Brain microvascular endothelial cell (primary cell): ENCODE data around the gene ADARB1.

ENCODE experiments used
- DNase-seq: peaks from one replicate; pipeline ENCODE4 v3.0.0-alpha.2; 2020
- H3K27ac ChIP-seq: fragments of 250-450 bp; sonication (Bioruptor Pico); 2 replicates; pipeline ENCODE4 v1.5.1; 2020; ENCODE audit warnings: mild to moderate bottlenecking, moderate library complexity
- H3K27me3 ChIP-seq: fragments of 250-450 bp; sonication (Bioruptor Pico); replicated peaks from 2 replicates; pipeline ENCODE4 v1.5.1; 2020; ENCODE audit warnings: mild to moderate bottlenecking
- H3K36me3 ChIP-seq: fragments of 250-450 bp; sonication (Bioruptor Pico); replicated peaks from 2 replicates; pipeline ENCODE4 v1.5.1; 2020; ENCODE audit warnings: mild to moderate bottlenecking
- H3K4me3 ChIP-seq: 2 replicates; pipeline ENCODE4 v1.5.1; 2011; ENCODE audit warnings: low read depth, mild to moderate bottlenecking, control low read depth, low read length, moderate library complexity
- in situ Hi-C: cut with HindIII; loops from 2 replicates; pipeline ENCODE4 v1.10.0; 2017; ENCODE audit warnings: low sequenced_read_pairs, low pct_ligation_motif_present
- TF ChIP-seq, protein P1 (sequence below): IDR thresholded peaks from 2 replicates; pipeline ENCODE4 v1.5.1; 2011; ENCODE audit warnings: low read depth, mild to moderate bottlenecking, moderate library complexity, low read length, control low read depth, inconsistent platforms; ENCODE audit errors: missing control alignments

ADARB1 gene

DNA sequence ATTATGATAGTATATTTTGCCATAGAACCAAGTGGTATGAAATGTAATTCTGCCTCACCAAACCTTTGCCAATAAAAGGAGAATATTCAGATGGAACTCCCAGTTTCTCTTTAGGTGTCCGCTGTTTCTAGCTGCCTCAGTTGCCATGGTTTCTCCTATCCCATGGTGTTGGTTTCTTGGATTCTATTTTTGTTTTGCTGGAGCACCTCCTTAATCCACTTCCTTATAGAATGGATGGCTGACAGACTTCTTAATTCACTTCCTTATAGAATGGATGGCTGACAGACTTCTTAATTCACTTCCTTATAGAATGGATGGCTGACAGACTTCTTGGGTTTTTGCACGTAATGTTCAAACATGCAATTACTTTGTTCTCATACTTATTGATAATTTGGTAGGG lies 43.7 kb downstream of the ADARB1 start:
- DNase-seq = no peak
- Histone ChIP-seq H3K27ac (no peak overlapping the region), H3K36me3 (peaks cover 7% of the 10 kb centered on the region), H3K27me3 (no peaks in the 10 kb centered on the region), H3K4me3 (no peak overlapping the region)
- in situ Hi-C loops = no loop called here
- TF ChIP-seq, protein P1, sequence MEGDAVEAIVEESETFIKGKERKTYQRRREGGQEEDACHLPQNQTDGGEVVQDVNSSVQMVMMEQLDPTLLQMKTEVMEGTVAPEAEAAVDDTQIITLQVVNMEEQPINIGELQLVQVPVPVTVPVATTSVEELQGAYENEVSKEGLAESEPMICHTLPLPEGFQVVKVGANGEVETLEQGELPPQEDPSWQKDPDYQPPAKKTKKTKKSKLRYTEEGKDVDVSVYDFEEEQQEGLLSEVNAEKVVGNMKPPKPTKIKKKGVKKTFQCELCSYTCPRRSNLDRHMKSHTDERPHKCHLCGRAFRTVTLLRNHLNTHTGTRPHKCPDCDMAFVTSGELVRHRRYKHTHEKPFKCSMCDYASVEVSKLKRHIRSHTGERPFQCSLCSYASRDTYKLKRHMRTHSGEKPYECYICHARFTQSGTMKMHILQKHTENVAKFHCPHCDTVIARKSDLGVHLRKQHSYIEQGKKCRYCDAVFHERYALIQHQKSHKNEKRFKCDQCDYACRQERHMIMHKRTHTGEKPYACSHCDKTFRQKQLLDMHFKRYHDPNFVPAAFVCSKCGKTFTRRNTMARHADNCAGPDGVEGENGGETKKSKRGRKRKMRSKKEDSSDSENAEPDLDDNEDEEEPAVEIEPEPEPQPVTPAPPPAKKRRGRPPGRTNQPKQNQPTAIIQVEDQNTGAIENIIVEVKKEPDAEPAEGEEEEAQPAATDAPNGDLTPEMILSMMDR = no peak

DNA sequence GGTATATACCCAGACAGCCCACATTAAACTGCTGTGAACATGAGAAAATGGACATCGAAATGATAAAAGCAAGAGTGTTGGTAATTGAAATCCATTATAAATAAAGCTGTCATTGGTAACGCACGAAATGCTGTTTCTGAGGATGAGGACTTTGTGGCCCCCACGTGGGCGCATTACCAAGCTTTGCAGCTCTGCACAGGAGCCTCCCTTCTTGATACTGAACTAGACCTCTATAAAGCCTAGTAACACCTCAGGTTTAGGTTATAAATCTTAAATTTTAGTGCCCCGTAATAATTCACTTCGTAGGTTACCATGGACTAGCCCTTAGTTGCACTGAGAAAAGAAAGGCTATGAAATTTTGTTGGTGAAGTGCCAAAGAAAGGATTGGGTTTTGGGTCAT lies 45.4 kb downstream of the ADARB1 start:
- H3K36me3 ChIP-seq = peaks cover 7% of the 10 kb centered on the region
- DNase-seq = no peak
- TF ChIP-seq, protein P1 = no peak
- no peak overlapping the region for H3K27ac ChIP-seq
- in situ Hi-C loops = no loop called here
- no peak overlapping the region for H3K4me3 ChIP-seq
- H3K27me3 ChIP-seq = no peaks in the 10 kb centered on the region

DNA sequence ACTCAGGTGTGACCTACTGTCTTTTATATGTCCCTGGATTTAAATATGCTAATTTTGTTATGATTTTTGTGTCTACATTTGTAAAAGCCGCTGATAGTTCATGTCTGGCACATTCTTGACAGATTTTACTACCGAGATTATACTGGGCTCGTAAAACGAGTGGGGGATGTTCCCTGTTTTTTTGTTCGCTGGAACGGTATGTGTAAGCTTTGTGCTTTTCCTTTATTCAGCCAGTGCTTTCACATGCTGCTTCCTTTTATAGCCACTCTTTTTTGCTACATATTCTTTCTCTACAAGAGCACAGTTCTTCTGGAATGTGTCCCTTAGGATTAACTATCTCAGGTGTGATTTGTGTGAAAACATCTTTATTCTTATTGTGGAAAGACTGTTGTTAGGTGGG lies 46.6 kb downstream of the ADARB1 start:
- H3K27me3 ChIP-seq = no peaks in the 10 kb centered on the region
- no peak overlapping the region for H3K4me3 ChIP-seq
- H3K36me3 ChIP-seq = peaks cover 7% of the 10 kb centered on the region
- TF ChIP-seq, protein P1 = no peak
- H3K27ac ChIP-seq = no peak overlapping the region
- DNase-seq = no peak
- in situ Hi-C loops = no loop called here

DNA sequence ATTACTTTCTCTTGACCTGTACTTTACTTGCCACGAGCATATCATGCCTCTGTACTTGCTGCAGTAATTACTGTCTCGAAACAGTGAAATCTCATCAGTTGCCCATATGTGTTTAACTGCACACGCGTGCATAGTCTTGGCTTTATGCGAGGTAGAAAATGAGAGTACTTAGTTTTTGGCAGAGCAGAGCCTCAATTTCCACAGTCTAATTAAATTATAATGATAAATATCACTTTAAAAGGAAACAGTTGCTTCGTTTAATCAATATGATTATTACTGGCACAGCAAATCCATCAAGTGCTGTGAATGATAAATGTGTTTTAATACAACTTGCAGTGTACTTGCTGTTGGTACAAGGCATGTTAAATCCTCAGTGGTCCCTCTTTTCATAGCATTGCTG lies 47.6 kb downstream of the ADARB1 start:
- TF ChIP-seq, protein P1 = no peak
- in situ Hi-C loops = no loop called here
- Histone ChIP-seq H3K36me3 (peaks cover 7% of the 10 kb centered on the region), H3K27me3 (no peaks in the 10 kb centered on the region), H3K27ac (no peak overlapping the region), H3K4me3 (no peak overlapping the region)
- no peak for DNase-seq

DNA sequence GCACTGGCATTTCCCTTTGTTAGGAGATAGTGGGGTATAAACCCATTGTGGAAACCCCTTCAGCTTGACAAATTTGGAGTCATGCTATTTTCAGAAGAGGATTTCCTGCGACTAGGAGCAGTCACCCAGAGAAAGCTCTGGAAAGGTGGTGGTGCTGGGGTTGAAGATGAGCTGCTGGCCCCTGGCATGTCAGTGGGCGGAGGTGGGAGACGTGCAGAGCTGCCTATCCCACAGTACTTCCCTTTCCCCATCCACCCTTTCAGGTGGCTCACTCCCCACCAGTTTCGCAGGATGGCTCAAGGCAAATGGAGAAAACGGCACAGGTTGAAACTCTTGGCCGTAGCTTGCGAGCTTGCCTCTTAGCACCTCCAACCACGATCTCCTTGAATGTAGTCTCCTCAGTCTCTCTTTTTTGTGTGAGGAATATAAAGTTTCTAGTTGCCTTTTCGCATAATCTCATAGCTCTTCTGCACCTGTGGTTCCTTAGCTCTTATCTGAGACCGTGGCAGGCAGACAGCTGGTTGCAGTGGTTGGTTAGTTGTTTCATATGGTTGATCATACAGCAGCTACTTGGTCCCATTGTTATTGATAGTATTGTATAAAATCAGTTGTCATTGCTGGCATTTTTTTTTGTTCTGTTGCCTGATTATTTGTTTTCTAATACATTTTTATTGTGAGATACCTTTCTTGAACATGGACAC lies 48.2 kb downstream of the ADARB1 start:
- H3K27me3 ChIP-seq = no peaks in the 10 kb centered on the region
- DNase-seq = no peak
- no peak overlapping the region for H3K27ac ChIP-seq
- in situ Hi-C loops = no loop called here
- H3K36me3 ChIP-seq = peaks cover 7% of the 10 kb centered on the region
- TF ChIP-seq, protein P1 = no peak
- no peak overlapping the region for H3K4me3 ChIP-seq

DNA sequence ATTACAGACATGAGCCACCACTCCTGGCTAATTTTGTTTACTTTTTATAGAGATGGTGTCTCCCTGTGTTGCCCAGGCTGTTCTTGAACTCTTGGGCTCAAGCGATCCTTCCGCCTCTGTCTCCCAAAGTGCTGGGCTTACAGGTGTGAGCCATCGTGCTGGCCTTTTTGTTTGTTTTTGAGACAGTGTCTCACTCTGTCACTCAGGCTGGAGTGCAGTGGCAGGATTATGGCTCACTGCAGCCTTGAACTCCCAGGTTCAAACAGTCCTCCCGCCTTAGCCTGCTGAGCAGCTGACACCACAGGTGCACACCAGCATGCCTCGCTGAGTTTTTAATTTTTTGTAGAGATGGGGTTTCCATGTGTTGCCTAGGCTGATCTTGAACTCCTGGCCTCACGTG lies 49.1 kb downstream of the ADARB1 start:
- H3K4me3 ChIP-seq = no peak overlapping the region
- no peak for DNase-seq
- H3K27ac ChIP-seq = no peak overlapping the region
- TF ChIP-seq, protein P1 = no peak
- no peaks in the 10 kb centered on the region for H3K27me3 ChIP-seq
- in situ Hi-C loops = no loop called here
- peaks cover 7% of the 10 kb centered on the region for H3K36me3 ChIP-seq
